Measurements from ENCODE around the gene RAI2.

The RAI2 gene

DNA sequence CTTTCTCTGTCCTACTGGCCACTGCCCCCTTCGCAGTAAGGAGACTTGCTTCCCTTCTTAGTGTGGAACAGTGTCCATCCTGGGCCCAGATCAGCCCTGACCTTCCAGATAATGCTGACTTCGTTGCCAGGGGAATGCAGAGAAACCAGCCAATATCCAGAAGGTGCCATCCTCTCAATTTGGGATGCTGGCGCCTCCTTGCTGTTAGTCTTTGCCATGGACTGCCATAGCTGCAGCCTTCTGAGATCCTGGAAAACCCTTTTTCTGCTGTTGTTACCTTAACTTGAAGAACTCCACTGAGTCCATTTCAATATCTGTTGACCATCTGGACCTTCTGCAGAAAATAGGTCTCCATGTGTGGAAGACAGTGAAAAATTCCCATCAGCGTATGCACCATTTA lies 21.8 kb downstream of the RAI2 start:
- TF ChIP-seq, protein P1, sequence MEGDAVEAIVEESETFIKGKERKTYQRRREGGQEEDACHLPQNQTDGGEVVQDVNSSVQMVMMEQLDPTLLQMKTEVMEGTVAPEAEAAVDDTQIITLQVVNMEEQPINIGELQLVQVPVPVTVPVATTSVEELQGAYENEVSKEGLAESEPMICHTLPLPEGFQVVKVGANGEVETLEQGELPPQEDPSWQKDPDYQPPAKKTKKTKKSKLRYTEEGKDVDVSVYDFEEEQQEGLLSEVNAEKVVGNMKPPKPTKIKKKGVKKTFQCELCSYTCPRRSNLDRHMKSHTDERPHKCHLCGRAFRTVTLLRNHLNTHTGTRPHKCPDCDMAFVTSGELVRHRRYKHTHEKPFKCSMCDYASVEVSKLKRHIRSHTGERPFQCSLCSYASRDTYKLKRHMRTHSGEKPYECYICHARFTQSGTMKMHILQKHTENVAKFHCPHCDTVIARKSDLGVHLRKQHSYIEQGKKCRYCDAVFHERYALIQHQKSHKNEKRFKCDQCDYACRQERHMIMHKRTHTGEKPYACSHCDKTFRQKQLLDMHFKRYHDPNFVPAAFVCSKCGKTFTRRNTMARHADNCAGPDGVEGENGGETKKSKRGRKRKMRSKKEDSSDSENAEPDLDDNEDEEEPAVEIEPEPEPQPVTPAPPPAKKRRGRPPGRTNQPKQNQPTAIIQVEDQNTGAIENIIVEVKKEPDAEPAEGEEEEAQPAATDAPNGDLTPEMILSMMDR (IDR thresholded peaks at IDR 0.05; ENCODE audit: low read depth, low read length): no peak
- TF ChIP-seq EZH2phosphoT487 (IDR thresholded peaks at IDR 0.05; ENCODE audit: low read depth): no peak
- H3K27me3 ChIP-seq (ENCODE audit: low read depth, low read length): no peaks in the 10 kb centered on the region

DNA sequence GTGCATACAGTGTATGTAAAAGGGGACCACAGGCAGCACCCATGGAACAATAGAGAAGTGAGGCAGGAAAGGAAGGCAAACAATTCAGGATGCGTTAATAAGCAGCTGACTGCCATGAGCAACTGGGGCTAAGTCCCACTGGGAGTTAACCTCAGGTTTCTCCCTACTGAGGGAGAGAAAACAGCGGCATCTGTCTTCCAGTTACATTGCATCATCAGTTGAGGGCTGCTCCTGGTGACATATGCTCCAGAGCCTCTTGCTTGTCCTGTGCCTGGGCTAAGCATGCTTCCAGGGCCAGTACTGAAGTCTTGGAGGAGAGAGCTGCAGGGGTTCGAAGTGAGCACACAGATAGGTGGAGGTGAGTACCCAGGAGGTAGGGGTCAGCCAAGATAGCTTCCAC lies 24.3 kb downstream of the RAI2 start:
- Histone ChIP-seq H3K4me1 (ENCODE audit: low read length) (no peaks in the 10 kb centered on the region), H3K4me2 (ENCODE audit: low read length) (no peak overlapping the region), H3K27me3 (ENCODE audit: low read depth, low read length) (no peaks in the 10 kb centered on the region), H3K9me3 (ENCODE audit: insufficient read depth, low read length) (no peaks in the 10 kb centered on the region), H4K20me1 (ENCODE audit: insufficient read depth, low read length) (no peaks in the 10 kb centered on the region), H3K79me2 (ENCODE audit: low read length) (no peaks in the 10 kb centered on the region), H2AFZ (ENCODE audit: low read depth, low read length) (no peak overlapping the region), H3K27ac (ENCODE audit: low read length) (no peak overlapping the region), H3K36me3 (replicated peaks; ENCODE audit: low read depth, low read length) (no peaks in the 10 kb centered on the region), H3K9ac (ENCODE audit: low read length) (no peak overlapping the region), H3K4me3 (ENCODE audit: low read length) (no peak overlapping the region)
- TF ChIP-seq, protein P1 (IDR thresholded peaks at IDR 0.05; ENCODE audit: low read depth, low read length): no peak
- TF ChIP-seq EZH2phosphoT487 (IDR thresholded peaks at IDR 0.05; ENCODE audit: low read depth): no peak

More for the DNA sequence above, 21.8 kb downstream of the RAI2 start:
- Histone ChIP-seq H3K9me3 (ENCODE audit: insufficient read depth, low read length) (no peaks in the 10 kb centered on the region), H3K27ac (ENCODE audit: low read length) (no peak overlapping the region), H3K9ac (ENCODE audit: low read length) (no peak overlapping the region), H3K4me2 (ENCODE audit: low read length) (no peak overlapping the region), H3K36me3 (replicated peaks; ENCODE audit: low read depth, low read length) (no peaks in the 10 kb centered on the region), H4K20me1 (ENCODE audit: insufficient read depth, low read length) (no peaks in the 10 kb centered on the region), H3K4me3 (ENCODE audit: low read length) (no peak overlapping the region), H3K79me2 (ENCODE audit: low read length) (no peaks in the 10 kb centered on the region), H2AFZ (ENCODE audit: low read depth, low read length) (no peak overlapping the region), H3K4me1 (ENCODE audit: low read length) (no peaks in the 10 kb centered on the region)

DNA sequence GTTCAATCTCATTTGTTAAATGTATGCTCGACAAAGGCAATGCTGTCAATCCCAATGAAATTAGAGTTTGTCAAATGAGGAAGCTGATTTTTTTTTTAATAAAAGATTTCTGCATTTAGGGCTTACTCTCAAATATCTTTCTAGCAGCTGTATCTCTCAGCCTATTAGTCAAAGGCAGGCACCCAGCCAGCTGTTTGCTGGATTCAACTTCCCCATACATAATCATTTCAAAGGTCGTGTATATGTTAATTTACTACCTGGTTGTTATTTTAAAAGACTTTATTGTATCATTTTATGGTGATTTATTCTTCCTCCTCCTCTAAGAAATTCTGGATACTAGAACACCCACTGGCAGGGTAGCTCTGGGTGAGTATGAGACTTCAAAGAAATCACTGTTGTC lies 27.1 kb downstream of the RAI2 start:
- no peaks in the 10 kb centered on the region for H3K9me3 ChIP-seq (ENCODE audit: insufficient read depth, low read length)
- no peaks in the 10 kb centered on the region for H4K20me1 ChIP-seq (ENCODE audit: insufficient read depth, low read length)
- no peaks in the 10 kb centered on the region for H3K36me3 ChIP-seq (replicated peaks; ENCODE audit: low read depth, low read length)
- H3K27ac ChIP-seq (ENCODE audit: low read length): no peak overlapping the region
- H3K4me2 ChIP-seq (ENCODE audit: low read length): no peak overlapping the region
- TF ChIP-seq, protein P1 (IDR thresholded peaks at IDR 0.05; ENCODE audit: low read depth, low read length): no peak
- no peak for TF ChIP-seq EZH2phosphoT487 (IDR thresholded peaks at IDR 0.05; ENCODE audit: low read depth)
- no peak overlapping the region for H3K4me3 ChIP-seq (ENCODE audit: low read length)
- no peak overlapping the region for H3K9ac ChIP-seq (ENCODE audit: low read length)
- H2AFZ ChIP-seq (ENCODE audit: low read depth, low read length): no peak overlapping the region
- H3K79me2 ChIP-seq (ENCODE audit: low read length): no peaks in the 10 kb centered on the region
- H3K27me3 ChIP-seq (ENCODE audit: low read depth, low read length): no peaks in the 10 kb centered on the region
- H3K4me1 ChIP-seq (ENCODE audit: low read length): no peaks in the 10 kb centered on the region

DNA sequence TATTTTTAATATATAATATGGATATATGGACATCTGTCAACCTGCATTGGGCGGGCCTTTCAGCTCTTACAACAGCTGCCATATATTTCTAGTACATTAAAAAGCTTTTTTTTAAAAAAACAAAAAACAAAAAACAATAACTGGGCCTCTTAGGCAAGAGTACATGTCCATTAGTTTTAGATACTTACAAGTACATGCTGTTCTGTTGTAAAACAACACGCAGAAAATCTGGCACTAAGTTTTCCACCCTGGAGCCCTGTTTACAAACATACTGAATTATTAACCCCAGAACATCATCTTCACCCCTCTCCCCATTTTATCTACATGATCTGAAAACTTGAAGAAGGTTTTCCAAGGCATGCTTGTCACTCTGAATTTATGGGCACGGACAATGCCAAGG lies 29.8 kb downstream of the RAI2 start:
- Histone ChIP-seq H3K9me3 (ENCODE audit: insufficient read depth, low read length) (no peaks in the 10 kb centered on the region), H3K27me3 (ENCODE audit: low read depth, low read length) (no peaks in the 10 kb centered on the region), H3K4me2 (ENCODE audit: low read length) (no peak overlapping the region)

More for the DNA sequence above, 29.8 kb downstream of the RAI2 start:
- no peak overlapping the region for H3K4me3 ChIP-seq (ENCODE audit: low read length)
- H4K20me1 ChIP-seq (ENCODE audit: insufficient read depth, low read length): no peaks in the 10 kb centered on the region
- H3K79me2 ChIP-seq (ENCODE audit: low read length): no peaks in the 10 kb centered on the region
- TF ChIP-seq, protein P1 (IDR thresholded peaks at IDR 0.05; ENCODE audit: low read depth, low read length): no peak
- no peak for TF ChIP-seq EZH2phosphoT487 (IDR thresholded peaks at IDR 0.05; ENCODE audit: low read depth)
- no peak overlapping the region for H3K9ac ChIP-seq (ENCODE audit: low read length)
- no peaks in the 10 kb centered on the region for H3K36me3 ChIP-seq (replicated peaks; ENCODE audit: low read depth, low read length)
- no peak overlapping the region for H3K27ac ChIP-seq (ENCODE audit: low read length)
- no peak overlapping the region for H2AFZ ChIP-seq (ENCODE audit: low read depth, low read length)
- no peaks in the 10 kb centered on the region for H3K4me1 ChIP-seq (ENCODE audit: low read length)
